Activated naive CD4-positive, alpha-beta T cell treated with anti-CD3 and anti-CD28 coated beads for 36 hours (primary cell): ENCODE results near the gene PYHIN1. TPM values are rescaled to one million over a fixed set of nuclear protein-coding genes. Genes with fewer than 3 reads are reported as not detected.

Experiments
- CTCF ChIA-PET: fragments of 350-600 bp; sonication (Branson Sonifier 250); formaldehyde crosslinking; loops from one replicate; lab custom pipeline; 2021; ENCODE audit warnings: antibody characterized with exemption; lab: Charles Lee
- DNase-seq: peaks from one replicate; pipeline ENCODE4 v3.0.0-alpha.2; 2020
- H3K27ac Mint-ChIP-seq: one replicate; pipeline ENCODE4 v1.8.0; 2021; ENCODE audit warnings: mild to moderate bottlenecking, mixed read lengths
- H3K27me3 Mint-ChIP-seq: one replicate; pipeline ENCODE4 v1.8.0; 2021; ENCODE audit warnings: low read depth, mixed read lengths
- H3K36me3 Mint-ChIP-seq: one replicate; pipeline ENCODE4 v1.8.0; 2021; ENCODE audit warnings: low read depth, mixed read lengths
- H3K4me1 Mint-ChIP-seq: one replicate; pipeline ENCODE4 v1.8.0; 2021; ENCODE audit warnings: low read depth, mixed read lengths
- H3K4me3 Mint-ChIP-seq: one replicate; pipeline ENCODE4 v1.8.0; 2021; ENCODE audit warnings: mild to moderate bottlenecking, moderate library complexity, mixed read lengths
- H3K9me3 Mint-ChIP-seq: one replicate; pipeline ENCODE4 v1.8.0; 2021; ENCODE audit warnings: mixed read lengths
- intact Hi-C: fragments of 100-400 bp; cut with micrococcal nuclease; formaldehyde crosslinking; loops from one replicate; pipeline ENCODE4 v1.15.1; 2023
- total RNA-seq, 2 experiments: library from RNA; stranded (reverse); gene quantifications; one replicate each; pipeline ENCODE4 v1.2.3, GENCODE V29; 2021

Gene PYHIN1
- total RNA-seq, 2 experiments from 2014 or later: 4.1 to 4.4 TPM

- CTCF ChIA-PET: no interaction called here
- DNase-seq: peak; percentile 84
- H3K36me3 Mint-ChIP-seq: peaks cover 88% of the 10 kb centered on the region
- no peaks in the 10 kb centered on the region for H3K9me3 Mint-ChIP-seq
- H3K27ac Mint-ChIP-seq: peak overlapping the region; percentile 99
- H3K4me3 Mint-ChIP-seq: peak overlapping the region; percentile 91
- intact Hi-C loops: loop anchor here (1.0 to 10.0 kb wide), 9 partner anchors 12 to 1881 kb away; partner anchors contain the start of genes ETV3, PIGM and SLAMF6
- no peaks in the 10 kb centered on the region for H3K27me3 Mint-ChIP-seq
- H3K4me1 Mint-ChIP-seq: peaks cover 42% of the 10 kb centered on the region
These were observed 84.1 kb downstream of the PYHIN1 start for GRCh38 chr1:159015440-159015909.

DNA sequence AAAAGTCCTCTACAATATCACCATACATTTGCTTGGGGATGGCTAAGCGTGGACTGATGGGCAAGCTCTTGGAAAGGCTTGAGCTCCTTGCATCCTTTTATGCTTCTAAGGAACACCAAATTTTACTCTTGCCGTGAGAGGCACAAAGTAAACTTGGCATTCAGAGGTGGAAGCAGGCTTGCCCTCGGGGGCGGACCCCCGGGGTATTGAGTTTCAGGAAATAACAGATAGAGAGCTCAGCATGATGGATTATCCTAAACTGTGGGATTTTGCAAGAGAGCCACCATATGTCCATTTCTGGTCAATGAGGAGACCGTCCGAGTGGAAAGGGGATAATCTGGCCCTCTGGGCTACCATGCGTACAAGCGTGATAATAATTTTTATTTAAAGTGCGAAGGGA is 92.4 kb downstream of the PYHIN1 start:
- no peak overlapping the region for H3K27ac Mint-ChIP-seq
- peaks cover 4% of the 10 kb centered on the region for H3K9me3 Mint-ChIP-seq
- H3K27me3 Mint-ChIP-seq: no peaks in the 10 kb centered on the region
- peaks cover 86% of the 10 kb centered on the region for H3K36me3 Mint-ChIP-seq
- intact Hi-C loops: no loop called here
- CTCF ChIA-PET: no interaction called here
- no peak overlapping the region for H3K4me3 Mint-ChIP-seq
- DNase-seq: no peak
- H3K4me1 Mint-ChIP-seq: peaks cover 76% of the 10 kb centered on the region

GRCh38 chr1:159025043-159025442 is 93.7 kb downstream of the PYHIN1 start:
- no peaks in the 10 kb centered on the region for H3K27me3 Mint-ChIP-seq
- peaks cover 4% of the 10 kb centered on the region for H3K9me3 Mint-ChIP-seq
- no peak for DNase-seq
- no peak overlapping the region for H3K27ac Mint-ChIP-seq
- CTCF ChIA-PET: no interaction called here
- intact Hi-C loops: no loop called here
- H3K4me3 Mint-ChIP-seq: no peak overlapping the region
- H3K4me1 Mint-ChIP-seq: peaks cover 72% of the 10 kb centered on the region
- peaks cover 87% of the 10 kb centered on the region for H3K36me3 Mint-ChIP-seq

Other genes starting within 250 kb of the PYHIN1 start
- not detected for gene SPTA1, start 244.8 kb upstream of the PYHIN1 start, total RNA-seq
- gene OR6K2, start 230.9 kb upstream of the PYHIN1 start, total RNA-seq: not detected
- gene OR6K3, start 210.8 kb upstream of the PYHIN1 start, total RNA-seq: not detected
- not detected for gene OR6K6, start 176.8 kb upstream of the PYHIN1 start, total RNA-seq
- not detected for gene OR6N1, start 159.4 kb upstream of the PYHIN1 start, total RNA-seq
- not detected for gene OR6N2, start 150.3 kb upstream of the PYHIN1 start, total RNA-seq
- gene MNDA, start 100.2 kb upstream of the PYHIN1 start, total RNA-seq: not detected
- 100 to 1,000 TPM; 287 to 288 TPM for gene IFI16, start 78.4 kb downstream of the PYHIN1 start, total RNA-seq
- 10 to 100 TPM; 12.2 to 13.7 TPM for gene AIM2, start 145.2 kb downstream of the PYHIN1 start, total RNA-seq
- gene CADM3, start 240.1 kb downstream of the PYHIN1 start, total RNA-seq: not detected